HEK293 (cell line): Measurements from ENCODE around the gene VEGFB.

Experiments used
- ATF2 ChIP-seq: fragments of 450-650 bp; formaldehyde crosslinking; IDR thresholded peaks from 2 replicates; pipeline ENCODE4 v1.5.1; 2016; ENCODE audit warnings: missing biosample characterization, missing genetic modification characterization, low read depth
- EGR2 ChIP-seq: fragments of 450-650 bp; formaldehyde crosslinking; IDR thresholded peaks from 2 replicates; pipeline ENCODE4 v1.5.1; 2016; ENCODE audit warnings: low read depth, missing biosample characterization, missing genetic modification characterization
- HOXD13 ChIP-seq: sonication (generic); formaldehyde crosslinking; IDR thresholded peaks from 2 replicates; pipeline ENCODE4 v1.8.0; 2022; ENCODE audit warnings: missing genetic modification reagents, borderline replicate concordance
- KLF16 ChIP-seq: fragments of 450-650 bp; formaldehyde crosslinking; IDR thresholded peaks from 2 replicates; pipeline ENCODE4 v1.5.1; 2017; ENCODE audit warnings: missing biosample characterization, missing genetic modification characterization
- PRDM1 ChIP-seq: fragments of 450-650 bp; formaldehyde crosslinking; IDR thresholded peaks from 2 replicates; pipeline ENCODE4; 2016; ENCODE audit warnings: missing biosample characterization, missing genetic modification characterization
- ZBTB20 ChIP-seq: fragments of 450-650 bp; formaldehyde crosslinking; IDR thresholded peaks from 2 replicates; pipeline ENCODE4 v1.5.1; 2016; ENCODE audit warnings: missing biosample characterization, missing genetic modification characterization
- ZBTB26 ChIP-seq: fragments of 450-650 bp; formaldehyde crosslinking; optimal IDR thresholded peaks from 2 replicates; pipeline ENCODE3; 2016; ENCODE audit warnings: missing biosample characterization, mild to moderate bottlenecking, missing genetic modification characterization
- ZNF16 ChIP-seq: fragments of 450-650 bp; formaldehyde crosslinking; IDR thresholded peaks from 2 replicates; pipeline ENCODE4 v1.5.1; 2016; ENCODE audit warnings: low read depth, missing biosample characterization, missing genetic modification characterization
- ZNF202 ChIP-seq: fragments of 450-650 bp; formaldehyde crosslinking; IDR thresholded peaks from 2 replicates; pipeline ENCODE4 v1.5.1; 2016; ENCODE audit warnings: missing biosample characterization, missing genetic modification characterization, borderline replicate concordance
- ZNF239 ChIP-seq: fragments of 450-650 bp; formaldehyde crosslinking; IDR thresholded peaks from 2 replicates; pipeline ENCODE4 v1.5.1; 2016; ENCODE audit warnings: missing biosample characterization, missing genetic modification characterization
- ZNF391 ChIP-seq: fragments of 450-650 bp; formaldehyde crosslinking; IDR thresholded peaks from 2 replicates; pipeline ENCODE4 v1.5.1; 2016; ENCODE audit warnings: low read depth, missing biosample characterization, missing genetic modification characterization, borderline replicate concordance
- ZNF394 ChIP-seq: fragments of 450-650 bp; formaldehyde crosslinking; IDR thresholded peaks from 2 replicates; pipeline ENCODE4 v1.5.1; 2016; ENCODE audit warnings: missing biosample characterization, missing genetic modification characterization, mild to moderate bottlenecking, moderate library complexity, borderline replicate concordance
- ZNF510 ChIP-seq: fragments of 450-650 bp; formaldehyde crosslinking; IDR thresholded peaks from 2 replicates; pipeline ENCODE4 v1.5.1; 2018; ENCODE audit warnings: mild to moderate bottlenecking, missing genetic modification characterization, missing biosample characterization; ENCODE audit not compliant: insufficient replicate concordance
- ZNF596 ChIP-seq: fragments of 450-650 bp; IDR thresholded peaks from 2 replicates; pipeline ENCODE4 v1.5.0; 2018; ENCODE audit warnings: missing biosample characterization, mild to moderate bottlenecking, missing genetic modification characterization, moderate library complexity
- ZNF645 ChIP-seq: fragments of 450-650 bp; formaldehyde crosslinking; IDR thresholded peaks from 2 replicates; pipeline ENCODE4; 2016; ENCODE audit warnings: missing biosample characterization, missing genetic modification characterization
- ZNF677 ChIP-seq: fragments of 450-650 bp; IDR thresholded peaks from 2 replicates; pipeline ENCODE4 v1.5.0; 2018; ENCODE audit warnings: missing biosample characterization, mild to moderate bottlenecking, missing genetic modification characterization, moderate library complexity
- ZNF76 ChIP-seq: fragments of 450-650 bp; formaldehyde crosslinking; IDR thresholded peaks from 2 replicates; pipeline ENCODE4; 2016; ENCODE audit warnings: low read depth, missing biosample characterization, missing genetic modification characterization, borderline replicate concordance
- ZSCAN18 ChIP-seq: fragments of 450-650 bp; formaldehyde crosslinking; IDR thresholded peaks from 2 replicates; pipeline ENCODE4 v1.5.1; 2016; ENCODE audit warnings: missing biosample characterization, missing genetic modification characterization
- TF ChIP-seq, protein P1 (sequence below): fragments of 450-650 bp; formaldehyde crosslinking; IDR thresholded peaks from 2 replicates; pipeline ENCODE4 v1.5.1; 2016; ENCODE audit warnings: missing biosample characterization, missing genetic modification characterization
- TF ChIP-seq, protein P2 (sequence below): fragments of 450-650 bp; formaldehyde crosslinking; IDR thresholded peaks from 2 replicates; pipeline ENCODE4 v1.5.1; 2016; ENCODE audit warnings: missing biosample characterization, missing genetic modification characterization
- TF ChIP-seq, protein P3 (sequence below): fragments of 450-650 bp; formaldehyde crosslinking; IDR thresholded peaks from 2 replicates; pipeline ENCODE4 v1.5.1; 2016; ENCODE audit warnings: missing biosample characterization, missing genetic modification characterization
- TF ChIP-seq, protein P4 (sequence below): fragments of 450-650 bp; formaldehyde crosslinking; IDR thresholded peaks from 2 replicates; pipeline ENCODE4 v1.5.1; 2016; ENCODE audit warnings: missing biosample characterization, missing genetic modification characterization, borderline replicate concordance

Gene VEGFB

GRCh38 chr11:64230171-64230984, 4.0 kb upstream of the VEGFB start, which contains the start of gene DNAJC4 (continued):
- TF ChIP-seq ZBTB26 (peak; percentile 40), ZNF16 (tag by site-specific recombination) (no peak), ZNF391 (tag by site-specific recombination) (no peak), EGR2 (tag by site-specific recombination) (no peak), ATF2 (tag by site-specific recombination) (no peak), ZNF394 (no peak), PRDM1 (no peak), ZNF239 (tag by site-specific recombination) (no peak), KLF16 (no peak), ZNF645 (no peak), ZNF510 (tag by site-specific recombination) (no peak), HOXD13 (CRISPR knock-in tag) (no peak), ZNF76 (tag by site-specific recombination) (peak; percentile 33; the same call in 1 of the 2 replicates), ZBTB20 (tag by site-specific recombination) (no peak), ZNF596 (tag by site-specific recombination) (no peak), ZSCAN18 (tag by site-specific recombination) (no peak), ZNF677 (tag by site-specific recombination) (no peak), ZNF202 (tag by site-specific recombination) (no peak)
- TF ChIP-seq, protein P1, sequence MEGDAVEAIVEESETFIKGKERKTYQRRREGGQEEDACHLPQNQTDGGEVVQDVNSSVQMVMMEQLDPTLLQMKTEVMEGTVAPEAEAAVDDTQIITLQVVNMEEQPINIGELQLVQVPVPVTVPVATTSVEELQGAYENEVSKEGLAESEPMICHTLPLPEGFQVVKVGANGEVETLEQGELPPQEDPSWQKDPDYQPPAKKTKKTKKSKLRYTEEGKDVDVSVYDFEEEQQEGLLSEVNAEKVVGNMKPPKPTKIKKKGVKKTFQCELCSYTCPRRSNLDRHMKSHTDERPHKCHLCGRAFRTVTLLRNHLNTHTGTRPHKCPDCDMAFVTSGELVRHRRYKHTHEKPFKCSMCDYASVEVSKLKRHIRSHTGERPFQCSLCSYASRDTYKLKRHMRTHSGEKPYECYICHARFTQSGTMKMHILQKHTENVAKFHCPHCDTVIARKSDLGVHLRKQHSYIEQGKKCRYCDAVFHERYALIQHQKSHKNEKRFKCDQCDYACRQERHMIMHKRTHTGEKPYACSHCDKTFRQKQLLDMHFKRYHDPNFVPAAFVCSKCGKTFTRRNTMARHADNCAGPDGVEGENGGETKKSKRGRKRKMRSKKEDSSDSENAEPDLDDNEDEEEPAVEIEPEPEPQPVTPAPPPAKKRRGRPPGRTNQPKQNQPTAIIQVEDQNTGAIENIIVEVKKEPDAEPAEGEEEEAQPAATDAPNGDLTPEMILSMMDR (tag by site-specific recombination), result no peak
- TF ChIP-seq, protein P2, sequence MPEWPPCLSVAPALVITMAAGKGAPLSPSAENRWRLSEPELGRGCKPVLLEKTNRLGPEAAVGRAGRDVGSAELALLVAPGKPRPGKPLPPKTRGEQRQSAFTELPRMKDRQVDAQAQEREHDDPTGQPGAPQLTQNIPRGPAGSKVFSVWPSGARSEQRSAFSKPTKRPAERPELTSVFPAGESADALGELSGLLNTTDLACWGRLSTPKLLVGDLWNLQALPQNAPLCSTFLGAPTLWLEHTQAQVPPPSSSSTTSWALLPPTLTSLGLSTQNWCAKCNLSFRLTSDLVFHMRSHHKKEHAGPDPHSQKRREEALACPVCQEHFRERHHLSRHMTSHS, result no peak
- TF ChIP-seq, protein P3, sequence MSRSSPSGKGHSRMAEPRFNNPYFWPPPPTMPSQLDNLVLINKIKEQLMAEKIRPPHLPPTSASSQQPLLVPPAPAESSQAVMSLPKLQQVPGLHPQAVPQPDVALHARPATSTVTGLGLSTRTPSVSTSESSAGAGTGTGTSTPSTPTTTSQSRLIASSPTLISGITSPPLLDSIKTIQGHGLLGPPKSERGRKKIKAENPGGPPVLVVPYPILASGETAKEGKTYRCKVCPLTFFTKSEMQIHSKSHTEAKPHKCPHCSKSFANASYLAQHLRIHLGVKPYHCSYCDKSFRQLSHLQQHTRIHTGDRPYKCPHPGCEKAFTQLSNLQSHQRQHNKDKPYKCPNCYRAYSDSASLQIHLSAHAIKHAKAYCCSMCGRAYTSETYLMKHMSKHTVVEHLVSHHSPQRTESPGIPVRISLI (tag by site-specific recombination), result 0 out of 2 replicates have a peak, but pooled peaks have one; percentile 45
- TF ChIP-seq, protein P4, sequence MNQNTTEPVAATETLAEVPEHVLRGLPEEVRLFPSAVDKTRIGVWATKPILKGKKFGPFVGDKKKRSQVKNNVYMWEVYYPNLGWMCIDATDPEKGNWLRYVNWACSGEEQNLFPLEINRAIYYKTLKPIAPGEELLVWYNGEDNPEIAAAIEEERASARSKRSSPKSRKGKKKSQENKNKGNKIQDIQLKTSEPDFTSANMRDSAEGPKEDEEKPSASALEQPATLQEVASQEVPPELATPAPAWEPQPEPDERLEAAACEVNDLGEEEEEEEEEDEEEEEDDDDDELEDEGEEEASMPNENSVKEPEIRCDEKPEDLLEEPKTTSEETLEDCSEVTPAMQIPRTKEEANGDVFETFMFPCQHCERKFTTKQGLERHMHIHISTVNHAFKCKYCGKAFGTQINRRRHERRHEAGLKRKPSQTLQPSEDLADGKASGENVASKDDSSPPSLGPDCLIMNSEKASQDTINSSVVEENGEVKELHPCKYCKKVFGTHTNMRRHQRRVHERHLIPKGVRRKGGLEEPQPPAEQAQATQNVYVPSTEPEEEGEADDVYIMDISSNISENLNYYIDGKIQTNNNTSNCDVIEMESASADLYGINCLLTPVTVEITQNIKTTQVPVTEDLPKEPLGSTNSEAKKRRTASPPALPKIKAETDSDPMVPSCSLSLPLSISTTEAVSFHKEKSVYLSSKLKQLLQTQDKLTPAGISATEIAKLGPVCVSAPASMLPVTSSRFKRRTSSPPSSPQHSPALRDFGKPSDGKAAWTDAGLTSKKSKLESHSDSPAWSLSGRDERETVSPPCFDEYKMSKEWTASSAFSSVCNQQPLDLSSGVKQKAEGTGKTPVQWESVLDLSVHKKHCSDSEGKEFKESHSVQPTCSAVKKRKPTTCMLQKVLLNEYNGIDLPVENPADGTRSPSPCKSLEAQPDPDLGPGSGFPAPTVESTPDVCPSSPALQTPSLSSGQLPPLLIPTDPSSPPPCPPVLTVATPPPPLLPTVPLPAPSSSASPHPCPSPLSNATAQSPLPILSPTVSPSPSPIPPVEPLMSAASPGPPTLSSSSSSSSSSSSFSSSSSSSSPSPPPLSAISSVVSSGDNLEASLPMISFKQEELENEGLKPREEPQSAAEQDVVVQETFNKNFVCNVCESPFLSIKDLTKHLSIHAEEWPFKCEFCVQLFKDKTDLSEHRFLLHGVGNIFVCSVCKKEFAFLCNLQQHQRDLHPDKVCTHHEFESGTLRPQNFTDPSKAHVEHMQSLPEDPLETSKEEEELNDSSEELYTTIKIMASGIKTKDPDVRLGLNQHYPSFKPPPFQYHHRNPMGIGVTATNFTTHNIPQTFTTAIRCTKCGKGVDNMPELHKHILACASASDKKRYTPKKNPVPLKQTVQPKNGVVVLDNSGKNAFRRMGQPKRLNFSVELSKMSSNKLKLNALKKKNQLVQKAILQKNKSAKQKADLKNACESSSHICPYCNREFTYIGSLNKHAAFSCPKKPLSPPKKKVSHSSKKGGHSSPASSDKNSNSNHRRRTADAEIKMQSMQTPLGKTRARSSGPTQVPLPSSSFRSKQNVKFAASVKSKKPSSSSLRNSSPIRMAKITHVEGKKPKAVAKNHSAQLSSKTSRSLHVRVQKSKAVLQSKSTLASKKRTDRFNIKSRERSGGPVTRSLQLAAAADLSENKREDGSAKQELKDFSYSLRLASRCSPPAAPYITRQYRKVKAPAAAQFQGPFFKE, result no peak
